Fibroblast of the aortic adventitia (primary cell): ENCODE data around the gene RET. TPM values are rescaled to one million over a fixed set of nuclear protein-coding genes. Genes with fewer than 3 reads are reported as not detected.

Experiments used
- DNase-seq: peaks from one replicate; pipeline ENCODE4 v3.0.0-alpha.2; 2010; ENCODE audit warnings: low read depth
- H3K4me3 ChIP-seq: 2 replicates; pipeline ENCODE4 v1.5.1; 2011; ENCODE audit warnings: low read depth, mild to moderate bottlenecking, control low read depth, low read length, moderate library complexity
- CTCF ChIP-seq: IDR thresholded peaks from 2 replicates; pipeline ENCODE4 v1.5.1; 2011; ENCODE audit warnings: mild to moderate bottlenecking, low read length, control low read depth, inconsistent platforms; ENCODE audit not compliant: insufficient read depth
- total RNA-seq: library from RNA; depleted of rRNA; stranded (reverse); fragments of >200 nt; gene quantifications from 2 replicates; pipeline ENCODE4 v1.2.3, GENCODE V29; 2012; ENCODE audit warnings: low replicate concordance

RET gene
- total RNA-seq, 1 donor = 0.27 TPM

DNA sequence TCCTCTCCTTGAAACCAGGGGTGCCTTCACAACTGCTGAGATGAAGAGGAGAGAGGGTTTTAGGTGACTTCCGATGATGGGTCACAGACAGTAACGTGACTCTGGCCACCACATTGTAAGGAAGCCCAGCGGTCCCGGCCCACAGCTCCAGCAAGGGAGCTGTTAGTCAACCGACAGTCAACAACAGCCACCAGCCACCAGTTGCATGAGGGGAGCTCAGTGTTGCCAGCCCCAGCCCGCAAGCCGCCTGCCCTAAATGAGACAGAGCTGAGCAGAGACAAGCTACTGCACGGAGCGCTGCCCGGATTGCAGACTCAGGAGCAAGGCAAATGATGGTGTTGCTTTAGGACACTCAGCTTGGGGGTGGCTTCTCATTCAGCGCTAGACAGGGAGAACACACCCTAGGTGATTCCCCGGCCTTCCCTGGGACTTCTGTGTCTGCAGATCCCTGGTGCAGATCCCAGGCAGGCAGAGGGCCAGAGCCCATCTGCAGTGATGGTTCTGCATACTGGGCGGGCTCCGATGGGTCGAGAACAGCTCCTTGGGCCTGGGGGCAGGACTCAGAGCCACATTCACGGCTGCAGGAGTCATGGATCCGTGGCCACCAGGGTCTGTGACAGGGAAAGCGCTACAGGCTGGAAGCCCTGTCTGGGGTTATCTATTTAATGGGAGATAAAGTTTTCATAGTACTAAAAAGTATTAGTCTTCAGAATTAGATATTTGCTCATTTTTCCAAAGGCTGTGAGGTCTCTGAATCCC, 14.3 kb upstream of the RET start:
- DNase-seq = no peak
- no peak for TF ChIP-seq CTCF
- H3K4me3 ChIP-seq = no peak overlapping the region

DNA sequence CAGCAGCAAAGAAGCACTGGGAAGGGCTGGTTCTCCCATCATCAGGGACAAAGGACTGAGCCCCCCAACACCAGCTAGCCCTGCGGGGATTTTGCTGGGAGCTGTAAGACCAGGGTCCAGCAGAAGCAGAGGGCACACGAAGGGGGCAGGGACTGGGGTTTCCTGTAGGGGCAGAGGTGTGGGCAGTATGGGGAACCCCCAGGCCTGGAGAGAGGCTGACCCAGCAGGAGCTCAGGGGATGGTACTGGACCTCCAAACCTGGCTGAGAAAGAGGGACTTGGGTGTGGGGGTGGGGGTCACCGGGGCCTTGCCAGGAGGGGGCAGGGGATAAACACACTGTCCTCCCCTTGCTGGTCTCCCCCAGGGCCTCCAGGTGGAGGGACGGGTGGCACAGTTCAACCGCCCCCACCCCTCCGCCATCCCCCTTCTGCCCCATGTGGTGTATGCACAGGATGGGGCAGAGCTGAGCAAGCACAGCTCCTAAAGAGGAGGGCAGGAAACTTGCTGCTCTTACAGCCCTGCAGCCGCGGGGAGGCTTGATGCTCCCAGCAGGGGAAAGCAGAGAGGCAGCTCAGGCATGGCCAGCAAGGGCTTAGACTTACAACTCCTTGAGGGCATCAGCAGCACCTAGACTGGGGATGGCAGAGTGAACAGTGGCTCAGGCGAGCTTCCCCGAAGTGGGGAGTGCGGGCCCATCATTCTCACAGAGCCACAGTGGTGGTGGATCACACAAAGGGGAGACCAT, 12.4 kb upstream of the RET start:
- no peak overlapping the region for H3K4me3 ChIP-seq
- TF ChIP-seq CTCF = no peak
- no peak for DNase-seq

DNA sequence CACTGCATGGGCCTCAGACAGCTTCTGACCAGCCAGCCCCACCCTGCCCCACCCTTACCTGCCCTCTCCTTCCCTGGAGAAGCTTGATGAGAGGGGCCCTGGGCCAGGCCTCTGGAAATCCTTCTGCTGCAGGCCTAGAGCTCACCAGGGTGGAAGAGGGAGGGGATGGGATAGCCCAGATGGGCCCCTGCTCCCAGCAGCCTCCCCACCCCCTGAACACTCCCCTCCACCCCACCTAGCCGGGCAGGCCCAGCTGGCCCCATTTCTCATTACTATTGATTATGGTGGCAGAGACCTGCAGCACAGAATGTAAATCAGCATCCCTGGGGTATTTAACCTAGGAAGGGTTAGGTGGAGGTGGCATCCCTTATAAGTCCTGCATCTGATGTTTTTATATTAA, 11.6 kb upstream of the RET start:
- no peak for TF ChIP-seq CTCF
- H3K4me3 ChIP-seq = no peak overlapping the region
- DNase-seq = no peak

GRCh38 chr10:43065761-43066160, 11.1 kb upstream of the RET start:
- no peak for DNase-seq
- TF ChIP-seq CTCF = no peak
- no peak overlapping the region for H3K4me3 ChIP-seq

DNA sequence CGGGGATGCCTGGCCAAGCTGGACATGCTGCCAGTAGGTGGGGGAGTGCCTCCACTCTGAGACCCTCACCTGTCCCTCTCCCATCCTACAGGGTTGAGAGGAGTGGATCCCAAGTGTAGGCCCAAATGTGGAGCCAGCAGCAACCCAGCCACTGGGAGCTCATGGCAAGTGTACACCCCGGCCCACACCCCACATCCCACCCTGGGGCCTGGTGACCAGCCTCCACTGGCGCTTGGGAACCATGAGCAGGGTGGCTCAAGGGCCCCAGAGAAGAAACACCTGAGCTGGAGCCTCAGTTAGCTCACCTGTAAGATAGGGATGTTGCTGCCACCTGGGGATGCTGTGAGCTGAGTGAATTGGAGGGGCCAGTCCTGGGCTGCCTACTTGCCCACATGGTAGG, 10.4 kb upstream of the RET start:
- no peak for DNase-seq
- TF ChIP-seq CTCF = no peak
- H3K4me3 ChIP-seq = no peak overlapping the region

GRCh38 chr10:43067391-43068135, 9.3 kb upstream of the RET start:
- DNase-seq = no peak
- TF ChIP-seq CTCF = no peak

More at GRCh38 chr10:43067391-43068135, 9.3 kb upstream of the RET start:
- no peak overlapping the region for H3K4me3 ChIP-seq
